HG03565 (cell line): Measurements from ENCODE around the gene JAK3.

Source experiments
- ATAC-seq: cut with Tn5 transposase; IDR thresholded peaks from one replicate; pipeline ENCODE4 v1.9.1; 2021; ENCODE audit warnings: mild to moderate bottlenecking, moderate library complexity; ENCODE audit not compliant: unreplicated experiment

The JAK3 gene

GRCh38 chr19:17866312-17866963, 18.7 kb upstream of the JAK3 start:
- ATAC-seq, result no peak

DNA sequence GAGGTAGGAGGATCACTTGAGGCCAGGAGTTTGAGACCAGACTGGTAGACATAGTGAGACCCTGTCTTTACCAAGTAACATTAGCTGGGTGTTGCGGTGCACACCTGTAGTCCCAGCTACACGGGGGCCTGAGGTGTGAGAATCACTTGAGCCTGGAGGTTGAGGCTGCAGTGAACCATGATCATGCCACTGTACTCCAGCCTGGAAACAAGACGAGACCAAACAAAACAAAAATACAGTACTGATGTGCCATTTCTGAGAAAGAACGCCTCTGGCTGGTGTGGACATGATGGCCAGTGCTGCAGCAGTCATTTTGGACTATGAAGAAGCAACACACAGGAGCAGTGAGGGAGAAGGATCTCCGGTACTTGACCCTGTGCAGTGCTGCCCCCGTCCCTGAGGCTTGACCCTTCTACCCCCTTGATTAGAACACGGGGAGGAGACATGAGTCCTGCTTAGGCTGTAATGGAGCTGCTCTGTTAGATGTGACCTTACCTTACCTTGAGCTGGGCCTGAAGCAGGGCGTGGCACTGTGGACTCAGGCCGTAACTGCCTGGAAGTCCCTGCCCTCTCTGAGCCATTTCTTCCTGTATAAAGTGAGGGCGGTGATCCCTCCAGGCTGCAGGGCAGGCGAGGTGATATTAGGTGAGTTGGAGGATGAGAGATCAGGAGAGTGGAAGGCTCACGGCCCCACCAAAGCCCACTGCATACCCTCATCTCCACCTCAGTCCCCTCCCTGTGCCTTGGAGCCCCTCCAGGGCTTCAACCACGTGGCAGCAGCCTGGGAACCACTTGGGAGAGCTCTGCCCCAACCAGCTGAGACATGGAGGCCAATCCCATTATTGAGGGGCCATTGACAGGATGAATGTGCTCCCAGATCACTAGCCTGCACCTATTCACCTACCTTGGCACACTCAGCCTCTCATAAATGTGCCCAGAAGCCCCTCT, 17.9 kb upstream of the JAK3 start:
- ATAC-seq, result no peak

- ATAC-seq, result no peak
Observed at GRCh38 chr19:17863520-17864182, 15.9 kb upstream of the JAK3 start.

DNA sequence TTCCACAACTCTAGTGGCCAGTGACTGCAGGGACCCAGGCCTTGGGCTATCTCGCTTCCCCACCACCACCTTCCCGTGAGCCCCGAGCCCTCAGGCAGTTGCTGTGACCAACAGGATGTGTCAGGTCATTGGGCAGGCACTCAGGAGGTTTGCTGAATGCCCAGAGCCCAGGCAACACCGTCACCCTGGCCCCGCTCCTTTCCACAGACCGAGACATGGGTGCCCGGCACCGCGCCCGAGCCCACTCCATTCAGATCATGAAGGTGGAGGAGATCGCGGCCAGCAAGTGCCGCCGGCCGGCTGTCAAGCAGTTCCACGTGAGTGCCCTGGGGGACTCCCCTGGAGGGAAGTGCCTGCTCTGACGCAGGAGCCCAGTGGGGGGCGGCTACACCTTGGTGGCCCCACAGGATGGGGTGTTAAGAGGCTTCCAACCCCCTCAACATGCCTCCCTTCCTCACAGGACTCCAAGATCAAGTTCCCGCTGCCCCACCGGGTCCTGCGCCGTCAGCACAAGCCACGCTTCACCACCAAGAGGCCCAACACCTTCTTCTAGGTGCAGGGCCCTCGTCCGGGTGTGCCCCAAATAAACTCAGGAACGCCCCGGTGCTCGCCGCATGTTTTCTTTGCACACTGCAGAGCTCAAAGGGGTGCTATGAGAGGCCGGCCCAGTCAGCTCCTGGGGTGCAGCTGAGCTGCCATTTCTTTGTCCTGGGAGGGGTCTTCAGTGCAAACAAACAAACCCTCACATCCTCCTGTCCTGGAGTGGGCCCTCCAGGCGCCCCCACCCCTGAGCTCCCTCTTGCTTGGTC, 15.1 kb upstream of the JAK3 start:
- ATAC-seq, result no peak

DNA sequence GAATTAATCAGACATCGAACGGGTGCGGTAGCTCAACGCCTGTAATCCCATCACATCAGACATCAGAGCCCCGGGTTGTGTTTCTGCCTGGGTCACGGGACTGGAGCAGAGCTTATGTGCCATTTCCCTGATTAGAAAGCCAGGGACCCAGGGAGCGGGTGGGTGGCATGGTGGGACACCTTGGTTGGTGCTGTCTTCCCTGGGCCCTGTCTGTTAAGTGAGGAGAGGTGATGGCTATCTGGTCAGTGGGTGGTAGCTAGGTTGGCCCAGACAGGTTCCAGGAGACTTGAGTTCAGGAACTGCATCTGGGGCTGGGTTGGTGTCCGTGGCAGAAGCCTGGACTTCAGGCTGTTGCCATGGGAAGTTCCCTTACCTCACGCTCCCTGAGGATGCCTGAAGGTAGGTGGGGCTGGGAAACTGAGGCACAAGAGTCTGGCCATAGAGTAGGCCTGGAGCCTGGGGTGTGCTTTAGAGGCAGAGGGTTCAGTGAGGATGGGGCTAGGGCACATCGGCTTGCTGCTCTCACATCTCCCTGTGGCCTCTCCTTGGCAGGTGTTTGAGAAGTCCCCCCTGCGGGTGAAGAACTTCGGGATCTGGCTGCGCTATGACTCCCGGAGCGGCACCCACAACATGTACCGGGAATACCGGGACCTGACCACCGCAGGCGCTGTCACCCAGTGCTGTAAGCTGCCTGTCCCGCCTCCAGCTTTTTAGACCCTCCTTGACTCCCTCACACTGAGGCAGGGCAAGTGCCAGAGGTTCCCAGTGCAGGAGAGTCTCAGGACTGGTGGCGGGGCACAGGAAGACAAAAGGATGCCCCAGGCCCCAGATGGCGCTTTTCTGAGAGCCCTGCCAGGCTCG, 14.0 kb upstream of the JAK3 start:
- ATAC-seq, result no peak

GRCh38 chr19:17860993-17861360, 13.2 kb upstream of the JAK3 start:
- ATAC-seq, result no peak

GRCh38 chr19:17860331-17860992, 12.7 kb upstream of the JAK3 start:
- no peak for ATAC-seq

- peak; percentile 95 for ATAC-seq
Observed at GRCh38 chr19:17859533-17860330, 11.9 kb upstream of the JAK3 start, which contains the start of gene RPL18A. RPL18A (plus strand) TSS chr19:17859910; CDS start chr19:17859957, 47 bp downstream.

GRCh38 chr19:17855280-17856152, 7.7 kb upstream of the JAK3 start:
- ATAC-seq, result no peak

- no peak for ATAC-seq
Observed at GRCh38 chr19:17854061-17854460, 6.3 kb upstream of the JAK3 start.

GRCh38 chr19:17848595-17849292, 962 bp upstream of the JAK3 start:
- no peak for ATAC-seq

DNA sequence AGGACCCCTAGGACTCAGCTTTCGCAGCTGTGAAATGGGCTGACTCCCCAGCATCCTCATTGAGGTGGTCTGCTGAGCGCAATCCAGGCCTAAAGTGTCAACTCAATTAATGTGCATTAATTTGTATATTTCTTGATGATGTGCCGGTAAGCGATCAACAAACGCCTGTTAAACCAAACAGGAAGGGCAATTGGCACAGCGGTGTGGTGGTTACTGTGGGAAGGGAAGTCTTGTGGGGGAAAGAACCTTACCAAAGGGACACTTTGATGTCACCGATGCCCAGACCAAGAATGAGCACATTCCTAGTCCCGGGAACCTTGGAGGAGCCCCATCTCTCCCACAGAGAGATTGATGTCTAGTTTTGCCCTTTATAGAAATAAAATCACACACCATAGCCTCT, 1.6 kb downstream of the JAK3 start:
- ATAC-seq, result no peak

- no peak for ATAC-seq
Observed at GRCh38 chr19:17843908-17844490, 3.8 kb downstream of the JAK3 start.

GRCh38 chr19:17843292-17843827, 4.4 kb downstream of the JAK3 start:
- no peak for ATAC-seq

DNA sequence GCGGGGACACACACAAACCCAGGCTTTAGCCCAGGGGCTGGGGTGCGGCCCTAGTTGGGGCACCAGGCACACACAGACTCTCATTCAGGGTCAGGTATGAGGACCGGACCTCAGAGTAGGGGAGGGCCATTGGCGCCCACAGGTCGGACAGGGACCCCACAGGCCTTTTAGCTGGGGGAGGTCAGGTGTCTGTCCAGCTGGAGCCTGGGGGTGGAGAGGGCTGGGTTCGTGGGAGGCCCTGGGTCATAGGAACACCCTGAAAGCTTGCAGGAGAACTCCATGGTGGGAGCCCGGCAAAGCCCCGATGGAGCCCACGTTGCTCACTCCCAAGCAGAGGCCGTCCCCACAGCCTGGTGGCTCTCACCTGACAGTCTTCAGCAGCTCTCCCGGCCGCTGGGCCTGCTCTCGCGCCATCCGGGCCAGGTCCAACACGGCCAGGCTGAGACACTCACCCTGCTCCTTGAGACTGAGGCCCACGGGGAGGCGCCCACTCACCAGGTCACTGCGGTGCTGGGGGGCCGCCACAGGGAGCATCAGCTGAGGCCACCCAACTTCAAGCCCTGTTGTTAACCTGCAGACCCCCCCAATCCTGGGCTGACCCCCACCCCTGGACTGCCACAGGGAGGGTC, 5.0 kb downstream of the JAK3 start:
- no peak for ATAC-seq
